Liver (tissue), 9 donors: ENCODE measurements around the gene NUB1. TPM values are rescaled to one million over a fixed set of nuclear protein-coding genes. Genes with fewer than 3 reads are reported as not detected.

Source experiments
- DNase-seq: peaks from one replicate; pipeline ENCODE4 v3.0.0-alpha.2; 2017; ENCODE audit warnings: low spot score
- H3K27ac ChIP-seq, 2 donors: one replicate each; pipeline ENCODE4 v1.7.0; 2013; ENCODE audit warnings: inconsistent platforms in 2 of 2, low read length in 2 of 2, control low read depth in 1 of 2, low read depth in 1 of 2, mild to moderate bottlenecking in 1 of 2
- H3K27me3 ChIP-seq, 4 donors: one replicate each; pipeline versions ENCODE4 v1.6.1 to v1.7.0; 2013; ENCODE audit warnings: low read length in 3 of 4, inconsistent platforms in 1 of 4, mild to moderate bottlenecking in 1 of 4, moderate library complexity in 1 of 4; ENCODE audit not compliant: control insufficient read depth in 4 of 4, insufficient read depth in 4 of 4
- H3K36me3 ChIP-seq, 4 donors: one replicate each; pipeline versions ENCODE4 v1.6.1 to v1.7.0; 2013; ENCODE audit warnings: low read length in 3 of 4, mild to moderate bottlenecking in 3 of 4, low read depth in 1 of 4, moderate library complexity in 1 of 4; ENCODE audit not compliant: control insufficient read depth in 4 of 4, insufficient read depth in 3 of 4
- H3K4me1 ChIP-seq, 4 donors: one replicate each; pipeline versions ENCODE4 v1.6.1 to v1.7.0; 2013; ENCODE audit warnings: low read length in 3 of 4, mild to moderate bottlenecking in 3 of 4, moderate library complexity in 1 of 4; ENCODE audit not compliant: control insufficient read depth in 4 of 4, insufficient read depth in 4 of 4
- H3K4me3 ChIP-seq, 3 donors: one replicate each; pipeline versions ENCODE4 v1.6.1 to v1.7.0; 2013; ENCODE audit warnings: low read length in 3 of 3, control low read depth in 1 of 3, low read depth in 1 of 3, mild to moderate bottlenecking in 1 of 3
- H3K9ac ChIP-seq, 2 donors: one replicate each; pipeline ENCODE4 v1.7.0; 2013; ENCODE audit warnings: low read length in 2 of 2, mild to moderate bottlenecking in 2 of 2, moderate library complexity in 2 of 2, control low read depth in 1 of 2, low read depth in 1 of 2
- H3K9me3 ChIP-seq, 4 donors: one replicate each; pipeline versions ENCODE4 v1.6.1 to v1.7.0; 2013; ENCODE audit warnings: low read length in 3 of 4; ENCODE audit not compliant: control insufficient read depth in 4 of 4
- EGR1 ChIP-seq, 2 donors: IDR thresholded peaks; 2 replicates each; pipeline ENCODE4 v1.6.1; 2016 to 2018; ENCODE audit warnings: antibody characterized with exemption in 2 of 2, low read depth in 2 of 2
- GABPA ChIP-seq, 2 donors: IDR thresholded peaks in 1 of 2; conservative IDR thresholded peaks in 1 of 2; 2 replicates each; pipeline ENCODE4 v1.6.1; 2016; ENCODE audit warnings: antibody characterized with exemption in 2 of 2, mild to moderate bottlenecking in 1 of 2, moderate library complexity in 1 of 2
- HNF4G ChIP-seq: IDR thresholded peaks from 2 replicates; pipeline ENCODE4 v1.6.1; 2016; ENCODE audit warnings: antibody characterized with exemption
- JUND ChIP-seq, 2 donors: IDR thresholded peaks; 2 replicates each; pipeline ENCODE4 v1.6.1; 2016; ENCODE audit warnings: antibody characterized with exemption in 2 of 2
- RAD21 ChIP-seq, 2 donors: IDR thresholded peaks; 2 replicates each; pipeline ENCODE4 v1.6.1; 2016; ENCODE audit warnings: antibody characterized with exemption in 2 of 2, mild to moderate bottlenecking in 2 of 2
- SP1 ChIP-seq: IDR thresholded peaks from 2 replicates; pipeline ENCODE4 v1.6.1; 2018; ENCODE audit warnings: antibody characterized with exemption, mild to moderate bottlenecking
- YY1 ChIP-seq: IDR thresholded peaks from 2 replicates; pipeline ENCODE4 v1.6.1; 2016; ENCODE audit warnings: antibody characterized with exemption, mild to moderate bottlenecking
- WGBS: extraction: QIAGEN DNeasy Blood & Tissue Kit; methylation state at CpG from one replicate; pipeline ENCODE4 v1.1.7; 2013; 5-methylcytosine and 5-hydroxymethylcytosine counted together
- polyA plus RNA-seq, 2 donors: library from polyadenylated mRNA; stranded (reverse) in 1 of 2; unstranded in 1 of 2; fragments of 200-250 nt in 1 of 2; fragments of >200 nt in 1 of 2; fragmentation: Nextera tagmentation in 1 of 2; extraction: Ambion mirVana in 1 of 2; gene quantifications; one replicate each; pipeline versions ENCODE4 v1.2.1 to v1.2.3, GENCODE V29; 2013 to 2015
- total RNA-seq, 2 donors: library from RNA; depleted of rRNA; stranded (reverse); fragments of >200 nt; gene quantifications; one replicate each; pipeline ENCODE4 v1.2.3, GENCODE V29; 2014
- TF ChIP-seq, protein P1 (sequence below): IDR thresholded peaks from 2 replicates; pipeline ENCODE4 v1.6.1; 2016; ENCODE audit warnings: antibody characterized with exemption
- TF ChIP-seq, protein P2 (sequence below): IDR thresholded peaks from 2 replicates; pipeline ENCODE4 v1.6.1; 2016; ENCODE audit warnings: antibody characterized with exemption, mild to moderate bottlenecking
- donor health status: healthy.
- donor health status: healthy.
- donor health status: healthy.
- donor health status: healthy.
- donor health status: healthy.

The NUB1 gene, protein sequence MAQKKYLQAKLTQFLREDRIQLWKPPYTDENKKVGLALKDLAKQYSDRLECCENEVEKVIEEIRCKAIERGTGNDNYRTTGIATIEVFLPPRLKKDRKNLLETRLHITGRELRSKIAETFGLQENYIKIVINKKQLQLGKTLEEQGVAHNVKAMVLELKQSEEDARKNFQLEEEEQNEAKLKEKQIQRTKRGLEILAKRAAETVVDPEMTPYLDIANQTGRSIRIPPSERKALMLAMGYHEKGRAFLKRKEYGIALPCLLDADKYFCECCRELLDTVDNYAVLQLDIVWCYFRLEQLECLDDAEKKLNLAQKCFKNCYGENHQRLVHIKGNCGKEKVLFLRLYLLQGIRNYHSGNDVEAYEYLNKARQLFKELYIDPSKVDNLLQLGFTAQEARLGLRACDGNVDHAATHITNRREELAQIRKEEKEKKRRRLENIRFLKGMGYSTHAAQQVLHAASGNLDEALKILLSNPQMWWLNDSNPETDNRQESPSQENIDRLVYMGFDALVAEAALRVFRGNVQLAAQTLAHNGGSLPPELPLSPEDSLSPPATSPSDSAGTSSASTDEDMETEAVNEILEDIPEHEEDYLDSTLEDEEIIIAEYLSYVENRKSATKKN
- 10 to 100 TPM; 14.0 to 27.9 TPM for total RNA-seq
- 10 to 100 TPM; 18.7 to 19.0 TPM for polyA plus RNA-seq

DNA sequence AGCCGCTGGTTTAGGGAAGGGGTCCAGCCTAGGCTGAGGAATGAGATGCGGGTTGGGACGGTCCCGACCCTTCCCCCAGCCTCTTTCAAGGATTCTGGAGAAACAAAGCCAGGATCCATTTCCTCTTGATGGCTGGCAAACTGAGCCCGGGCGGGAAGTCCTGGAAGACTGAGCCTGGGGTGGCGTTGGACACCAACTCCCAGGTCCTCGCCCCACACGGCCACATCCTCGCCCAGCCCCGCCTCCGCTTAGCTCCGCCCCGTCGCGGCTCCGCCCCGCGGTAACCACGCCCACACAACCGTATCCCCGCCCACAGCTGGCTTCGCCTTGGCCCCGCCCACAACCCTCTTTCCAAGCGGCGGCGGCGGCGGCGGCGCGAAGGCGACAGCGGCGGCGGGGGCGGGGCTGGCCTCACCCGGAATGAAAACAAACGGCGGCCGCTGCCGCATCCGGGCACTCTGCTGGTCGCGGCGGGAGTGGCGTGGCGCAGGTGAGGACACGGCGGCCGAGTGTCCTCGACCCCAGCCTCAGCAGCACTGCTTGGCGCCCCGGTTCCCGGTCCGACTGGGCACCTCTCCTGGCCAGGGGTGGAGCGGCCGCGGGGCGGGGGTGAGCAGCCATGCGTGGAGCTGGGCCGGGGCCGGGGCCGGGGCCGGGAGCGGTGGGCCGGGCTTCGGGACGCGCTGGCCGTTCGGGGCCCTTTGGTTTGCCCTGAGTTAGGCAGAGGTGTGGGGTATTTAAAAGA is at the start of gene NUB1:
Gene NUB1 (plus strand): TSS at position 456 of the 745 bp plus-strand sequence. CDS start 3,538 bp downstream, outside the sequence.
- Histone ChIP-seq H3K4me3 (peak within 1 kb of the TSS; percentile 74 to 100 (median 89)), H3K9me3 (no peaks in the 10 kb centered on the region), H3K36me3 (peaks cover 0 to 13% (median 11%) of the 10 kb centered on the region in 4 donors), H3K27me3 (no peaks in the 10 kb centered on the region), H3K9ac (peak within 1 kb of the TSS; percentile 86 to 92), H3K4me1 (peaks cover 1 to 22% (median 14%) of the 10 kb centered on the region in 4 donors), H3K27ac (peak within 1 kb of the TSS; percentile 91 to 92)
- 3% methylated on average over 72 of the region's 72 CpGs for WGBS
- TF ChIP-seq JUND (IDR thresholded peaks at IDR 0.05), result no peak
- TF ChIP-seq RAD21 (IDR thresholded peaks at IDR 0.05), result no peak
- TF ChIP-seq HNF4G, result no peak
- no peak for TF ChIP-seq YY1
- TF ChIP-seq GABPA (IDR thresholded peaks at IDR 0.05 in 1 of 2, conservative IDR thresholded peaks at IDR 0.05 in 1 of 2), result peak in 1 of 2 donors; percentile 90
- peak in 1 of 2 donors; percentile 66 for TF ChIP-seq EGR1 (IDR thresholded peaks at IDR 0.05; ENCODE audit: low read depth in 2 of 2)
- peak; percentile 71 for TF ChIP-seq SP1
- DNase-seq, result peak; percentile 98

DNA sequence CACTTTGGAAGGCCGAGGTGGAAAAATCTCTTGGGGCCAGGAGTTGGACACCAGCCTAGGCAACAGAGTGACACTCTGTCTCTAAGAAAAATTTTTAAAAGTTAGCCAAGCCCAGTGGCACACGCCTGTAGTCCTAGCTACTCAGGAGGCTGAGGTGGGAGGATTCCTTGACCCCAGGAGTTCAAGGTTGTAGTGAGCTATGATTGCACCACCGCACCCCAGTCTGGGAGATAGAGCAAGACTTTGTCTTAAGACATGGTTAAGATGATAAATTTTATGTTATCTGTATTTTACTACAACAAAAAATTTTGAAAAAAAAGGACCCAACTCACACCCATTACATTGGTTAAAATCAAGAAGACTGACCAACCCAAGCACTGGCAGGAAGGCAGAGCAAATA is 48.8 kb upstream of the NUB1 start:
- TF ChIP-seq, protein P1, sequence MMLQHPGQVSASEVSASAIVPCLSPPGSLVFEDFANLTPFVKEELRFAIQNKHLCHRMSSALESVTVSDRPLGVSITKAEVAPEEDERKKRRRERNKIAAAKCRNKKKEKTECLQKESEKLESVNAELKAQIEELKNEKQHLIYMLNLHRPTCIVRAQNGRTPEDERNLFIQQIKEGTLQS, result no peak
- TF ChIP-seq, protein P2, sequence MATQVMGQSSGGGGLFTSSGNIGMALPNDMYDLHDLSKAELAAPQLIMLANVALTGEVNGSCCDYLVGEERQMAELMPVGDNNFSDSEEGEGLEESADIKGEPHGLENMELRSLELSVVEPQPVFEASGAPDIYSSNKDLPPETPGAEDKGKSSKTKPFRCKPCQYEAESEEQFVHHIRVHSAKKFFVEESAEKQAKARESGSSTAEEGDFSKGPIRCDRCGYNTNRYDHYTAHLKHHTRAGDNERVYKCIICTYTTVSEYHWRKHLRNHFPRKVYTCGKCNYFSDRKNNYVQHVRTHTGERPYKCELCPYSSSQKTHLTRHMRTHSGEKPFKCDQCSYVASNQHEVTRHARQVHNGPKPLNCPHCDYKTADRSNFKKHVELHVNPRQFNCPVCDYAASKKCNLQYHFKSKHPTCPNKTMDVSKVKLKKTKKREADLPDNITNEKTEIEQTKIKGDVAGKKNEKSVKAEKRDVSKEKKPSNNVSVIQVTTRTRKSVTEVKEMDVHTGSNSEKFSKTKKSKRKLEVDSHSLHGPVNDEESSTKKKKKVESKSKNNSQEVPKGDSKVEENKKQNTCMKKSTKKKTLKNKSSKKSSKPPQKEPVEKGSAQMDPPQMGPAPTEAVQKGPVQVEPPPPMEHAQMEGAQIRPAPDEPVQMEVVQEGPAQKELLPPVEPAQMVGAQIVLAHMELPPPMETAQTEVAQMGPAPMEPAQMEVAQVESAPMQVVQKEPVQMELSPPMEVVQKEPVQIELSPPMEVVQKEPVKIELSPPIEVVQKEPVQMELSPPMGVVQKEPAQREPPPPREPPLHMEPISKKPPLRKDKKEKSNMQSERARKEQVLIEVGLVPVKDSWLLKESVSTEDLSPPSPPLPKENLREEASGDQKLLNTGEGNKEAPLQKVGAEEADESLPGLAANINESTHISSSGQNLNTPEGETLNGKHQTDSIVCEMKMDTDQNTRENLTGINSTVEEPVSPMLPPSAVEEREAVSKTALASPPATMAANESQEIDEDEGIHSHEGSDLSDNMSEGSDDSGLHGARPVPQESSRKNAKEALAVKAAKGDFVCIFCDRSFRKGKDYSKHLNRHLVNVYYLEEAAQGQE, result no peak
- TF ChIP-seq EGR1 (IDR thresholded peaks at IDR 0.05; ENCODE audit: low read depth in 2 of 2), result no peak
- TF ChIP-seq GABPA (IDR thresholded peaks at IDR 0.05 in 1 of 2, conservative IDR thresholded peaks at IDR 0.05 in 1 of 2), result no peak
- no peak for TF ChIP-seq HNF4G
- Histone ChIP-seq H3K36me3 (no peaks in the 10 kb centered on the region), H3K4me3 (no peak overlapping the region), H3K9me3 (no peaks in the 10 kb centered on the region), H3K4me1 (no peaks in the 10 kb centered on the region), H3K27ac (no peak overlapping the region), H3K9ac (no peak overlapping the region), H3K27me3 (no peaks in the 10 kb centered on the region)
- 84% methylated on average over 3 of the region's 3 CpGs for WGBS
- DNase-seq, result no peak
